Left ventricle myocardium inferior (tissue), 1 donor: ENCODE measurements around the gene GSX1. TPM values are rescaled to one million over a fixed set of nuclear protein-coding genes. Genes with fewer than 3 reads are reported as not detected.

Experiments
- DNase-seq: peaks from one replicate; pipeline ENCODE4 v3.0.0-alpha.2; 2020
- H3K27ac ChIP-seq: fragments of 200-600 bp; replicated peaks from 2 replicates; pipeline ENCODE4 v1.8.0; 2021
- H3K27me3 ChIP-seq: fragments of 200-600 bp; 2 replicates; pipeline ENCODE4 v1.8.0; 2021; ENCODE audit warnings: low read depth
- H3K36me3 ChIP-seq: fragments of 200-600 bp; 2 replicates; pipeline ENCODE4 v1.8.0; 2021
- H3K4me1 ChIP-seq: fragments of 200-600 bp; 2 replicates; pipeline ENCODE4 v1.8.0; 2021
- H3K4me3 ChIP-seq: fragments of 200-600 bp; 2 replicates; pipeline ENCODE4 v1.8.0; 2021; ENCODE audit warnings: mild to moderate bottlenecking, moderate library complexity
- H3K9me3 ChIP-seq: fragments of 200-600 bp; replicated peaks from 2 replicates; pipeline ENCODE4 v1.8.0; 2021
- intact Hi-C: fragments of 100-400 bp; cut with micrococcal nuclease; formaldehyde crosslinking; loops from one replicate; pipeline ENCODE4 v1.11.0; 2022
- total RNA-seq: library from RNA; stranded (reverse); fragmentation: NEBNext Ultra II Directional; extraction: Animal tissue kit (Norgen Biotek cat#: 25700); gene quantifications from one replicate; pipeline ENCODE4 v1.2.1, GENCODE V29; 2021
- TF ChIP-seq, protein P1 (sequence below): fragments of 200-600 bp; IDR thresholded peaks from 2 replicates; pipeline ENCODE4 v1.8.0; 2021; ENCODE audit warnings: antibody characterized with exemption, mild to moderate bottlenecking, borderline replicate concordance
- donor health status: DM: no; HTN: yes; CAD: no; lungs with severe emphysema.

GSX1 gene
- total RNA-seq, 1 donor from 2014 or later = not detected

DNA sequence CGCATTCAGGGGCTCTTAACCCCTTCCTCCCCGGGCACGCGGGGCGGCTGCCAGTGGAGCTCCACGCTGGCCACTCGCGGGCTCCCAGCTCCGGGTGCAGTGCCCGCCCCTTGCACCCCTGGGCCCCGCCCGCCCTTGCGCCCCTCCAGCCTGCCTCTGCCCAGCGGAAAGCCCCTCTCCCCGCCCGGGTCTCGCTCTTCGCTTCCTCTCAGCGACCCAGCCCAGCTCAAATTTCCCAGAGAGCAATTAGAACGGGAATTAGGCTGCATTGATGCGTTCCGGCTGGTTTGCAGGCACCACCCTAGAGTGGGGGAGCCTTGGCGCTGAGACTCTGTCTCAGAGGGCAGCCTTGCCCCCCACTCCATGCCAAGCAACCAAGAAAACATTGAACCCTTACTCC is 1.8 kb upstream of the GSX1 start:
- intact Hi-C loops = no loop called here
- TF ChIP-seq, protein P1, sequence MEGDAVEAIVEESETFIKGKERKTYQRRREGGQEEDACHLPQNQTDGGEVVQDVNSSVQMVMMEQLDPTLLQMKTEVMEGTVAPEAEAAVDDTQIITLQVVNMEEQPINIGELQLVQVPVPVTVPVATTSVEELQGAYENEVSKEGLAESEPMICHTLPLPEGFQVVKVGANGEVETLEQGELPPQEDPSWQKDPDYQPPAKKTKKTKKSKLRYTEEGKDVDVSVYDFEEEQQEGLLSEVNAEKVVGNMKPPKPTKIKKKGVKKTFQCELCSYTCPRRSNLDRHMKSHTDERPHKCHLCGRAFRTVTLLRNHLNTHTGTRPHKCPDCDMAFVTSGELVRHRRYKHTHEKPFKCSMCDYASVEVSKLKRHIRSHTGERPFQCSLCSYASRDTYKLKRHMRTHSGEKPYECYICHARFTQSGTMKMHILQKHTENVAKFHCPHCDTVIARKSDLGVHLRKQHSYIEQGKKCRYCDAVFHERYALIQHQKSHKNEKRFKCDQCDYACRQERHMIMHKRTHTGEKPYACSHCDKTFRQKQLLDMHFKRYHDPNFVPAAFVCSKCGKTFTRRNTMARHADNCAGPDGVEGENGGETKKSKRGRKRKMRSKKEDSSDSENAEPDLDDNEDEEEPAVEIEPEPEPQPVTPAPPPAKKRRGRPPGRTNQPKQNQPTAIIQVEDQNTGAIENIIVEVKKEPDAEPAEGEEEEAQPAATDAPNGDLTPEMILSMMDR = no peak
- peaks cover 51% of the 10 kb centered on the region for H3K4me1 ChIP-seq
- peak overlapping the region; percentile 57 for H3K4me3 ChIP-seq
- no peak for DNase-seq
- H3K36me3 ChIP-seq = no peaks in the 10 kb centered on the region
- H3K27me3 ChIP-seq = peaks cover 99% of the 10 kb centered on the region
- no peaks in the 10 kb centered on the region for H3K9me3 ChIP-seq
- H3K27ac ChIP-seq = no peak overlapping the region

DNA sequence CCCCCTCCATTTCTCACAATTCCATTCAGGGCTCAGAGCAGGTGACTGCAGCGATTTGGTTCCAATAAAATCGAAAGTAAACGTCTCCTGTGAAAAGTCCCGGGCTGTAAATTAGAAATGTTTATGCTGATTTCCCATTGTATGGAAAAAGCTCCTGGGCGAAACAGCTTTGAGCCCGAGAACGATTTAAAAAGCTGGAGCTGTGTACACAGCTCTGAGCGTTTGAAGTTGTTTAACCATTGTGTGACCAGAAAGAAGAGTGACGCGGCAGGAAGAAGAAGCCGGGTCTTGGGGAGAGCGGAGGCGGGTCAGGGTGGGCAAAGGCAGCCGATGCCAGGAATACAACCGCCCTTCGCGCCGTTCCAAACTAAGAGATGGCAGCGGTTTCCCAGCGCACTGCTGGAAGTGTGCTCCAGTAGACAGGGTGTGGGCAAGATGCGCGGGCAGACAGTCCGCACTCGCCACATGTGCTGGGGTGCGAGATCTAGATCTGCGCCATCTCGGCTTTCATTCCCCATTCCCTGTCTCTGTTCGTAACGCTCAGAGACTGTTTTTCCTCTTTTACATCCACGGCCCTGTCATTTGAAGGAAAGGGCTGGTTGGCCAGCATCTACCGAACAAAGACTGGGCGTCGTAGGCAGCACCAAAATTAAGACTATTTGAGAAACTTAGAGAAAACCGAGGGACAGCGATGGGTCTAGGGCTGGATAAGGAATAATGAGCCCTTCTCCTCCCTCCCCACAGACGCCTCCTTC is 960 bp upstream of the GSX1 start:
- Histone ChIP-seq H3K27me3 (peaks cover 99% of the 10 kb centered on the region), H3K36me3 (no peaks in the 10 kb centered on the region), H3K4me1 (peaks cover 51% of the 10 kb centered on the region), H3K4me3 (peak overlapping the region; percentile 57), H3K9me3 (no peaks in the 10 kb centered on the region), H3K27ac (no peak overlapping the region)
- intact Hi-C loops = no loop called here
- TF ChIP-seq, protein P1 = no peak
- no peak for DNase-seq

DNA sequence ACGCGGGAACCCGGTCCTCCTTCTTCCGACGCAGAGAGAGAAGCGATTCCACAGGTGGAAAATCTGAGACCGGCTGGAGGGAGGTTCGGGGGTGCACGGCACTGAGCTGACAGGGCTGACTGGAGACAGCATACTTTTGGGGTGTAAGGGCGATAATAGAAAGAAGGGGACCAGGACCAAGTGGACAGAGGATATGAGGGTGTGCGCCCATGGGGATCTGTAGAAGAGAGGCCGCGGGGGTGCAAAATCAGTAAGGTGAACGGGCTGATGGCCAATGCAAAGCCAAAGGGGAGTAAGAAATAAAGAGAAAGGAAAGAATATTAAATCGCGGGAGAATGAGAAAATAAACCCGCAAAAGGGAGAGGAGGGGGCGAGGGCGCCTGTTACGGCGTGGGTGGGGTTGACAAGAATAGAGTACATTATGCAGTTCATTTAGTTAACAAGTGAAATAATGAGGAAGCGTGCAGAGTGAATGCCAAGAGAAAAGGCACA is 336 bp upstream of the GSX1 start:
- peak overlapping the region; percentile 57 for H3K4me3 ChIP-seq
- intact Hi-C loops = no loop called here

DNA sequence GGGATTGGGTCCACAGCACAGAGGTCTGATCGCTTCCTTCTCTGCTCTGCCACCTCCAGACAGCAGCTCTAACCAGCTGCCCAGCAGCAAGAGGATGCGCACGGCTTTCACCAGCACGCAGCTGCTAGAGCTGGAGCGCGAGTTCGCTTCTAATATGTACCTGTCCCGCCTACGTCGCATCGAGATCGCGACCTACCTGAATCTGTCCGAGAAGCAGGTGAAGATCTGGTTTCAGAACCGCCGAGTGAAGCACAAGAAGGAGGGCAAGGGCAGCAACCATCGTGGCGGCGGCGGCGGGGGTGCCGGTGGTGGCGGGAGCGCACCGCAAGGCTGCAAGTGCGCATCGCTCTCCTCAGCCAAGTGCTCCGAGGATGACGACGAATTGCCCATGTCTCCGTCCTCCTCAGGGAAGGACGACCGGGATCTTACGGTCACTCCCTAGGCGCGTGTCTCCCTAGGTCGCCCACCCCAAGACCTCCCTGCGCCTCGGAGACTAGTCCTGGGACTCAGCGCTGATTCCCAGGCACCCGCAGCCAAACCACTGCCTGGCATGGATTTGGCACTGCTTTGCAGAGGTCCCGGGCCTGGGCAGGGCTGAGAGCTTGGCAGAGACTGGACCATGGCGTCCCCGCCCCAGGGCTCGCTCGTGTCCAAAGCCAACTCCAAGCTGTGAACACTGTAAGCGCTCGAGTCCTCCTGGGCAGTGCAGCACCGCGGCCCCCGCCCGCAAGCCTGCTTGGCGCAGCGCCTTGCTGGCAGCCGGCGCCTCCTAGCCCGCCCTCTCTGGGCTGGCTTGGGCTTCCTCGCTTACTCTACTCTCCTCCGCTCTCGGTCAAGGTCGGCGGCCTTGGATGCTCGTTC is 1.5 kb downstream of the GSX1 start:
- Histone ChIP-seq H3K4me3 (no peak overlapping the region), H3K36me3 (no peaks in the 10 kb centered on the region), H3K4me1 (peaks cover 59% of the 10 kb centered on the region), H3K27ac (no peak overlapping the region), H3K9me3 (no peaks in the 10 kb centered on the region), H3K27me3 (peaks cover 100% of the 10 kb centered on the region)
- TF ChIP-seq, protein P1 = no peak
- DNase-seq = no peak
- intact Hi-C loops = no loop called here

More for the DNA sequence above, 336 bp upstream of the GSX1 start:
- Histone ChIP-seq H3K27me3 (peaks cover 99% of the 10 kb centered on the region), H3K27ac (no peak overlapping the region), H3K9me3 (no peaks in the 10 kb centered on the region), H3K4me1 (peaks cover 52% of the 10 kb centered on the region), H3K36me3 (no peaks in the 10 kb centered on the region)
- TF ChIP-seq, protein P1 = no peak
- no peak for DNase-seq

DNA sequence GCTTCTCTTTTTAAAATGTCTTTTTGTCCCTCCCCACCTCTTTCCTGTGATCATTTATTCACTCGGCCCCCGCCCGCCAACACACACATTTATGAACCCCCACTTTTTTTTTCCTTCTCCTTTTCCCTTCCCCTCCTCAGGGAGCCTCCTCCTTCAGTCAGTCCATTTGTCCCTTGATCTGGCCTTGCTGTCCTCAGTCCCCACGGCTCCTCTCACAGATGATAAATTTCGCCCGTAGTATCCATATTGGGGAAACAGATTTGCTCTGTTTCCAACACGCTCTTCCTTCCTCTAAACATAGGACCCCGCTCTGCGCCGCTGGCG is 2.0 kb downstream of the GSX1 start:
- H3K4me3 ChIP-seq = no peak overlapping the region
- intact Hi-C loops = no loop called here
- peaks cover 100% of the 10 kb centered on the region for H3K27me3 ChIP-seq
- H3K36me3 ChIP-seq = no peaks in the 10 kb centered on the region
- no peak overlapping the region for H3K27ac ChIP-seq
- no peaks in the 10 kb centered on the region for H3K9me3 ChIP-seq
- no peak for DNase-seq
- TF ChIP-seq, protein P1 = no peak
- peaks cover 57% of the 10 kb centered on the region for H3K4me1 ChIP-seq
